K562 (cell line): ENCODE data around the gene LBP. TPM values are rescaled to one million over a fixed set of nuclear protein-coding genes. Genes with fewer than 3 reads are reported as not detected.

Experiments used
- MCM5 ChIP-seq: fragments of 450-650 bp; IDR thresholded peaks from 2 replicates; pipeline ENCODE4 v1.6.1; 2016; ENCODE audit warnings: low read depth
- TFAP4 ChIP-seq: sonication (generic); formaldehyde crosslinking; IDR thresholded peaks from 2 replicates; pipeline ENCODE4 v1.8.0; 2022; ENCODE audit warnings: missing genetic modification reagents, mild to moderate bottlenecking, moderate library complexity, borderline replicate concordance
- polyA plus RNA-seq, 8 experiments: library from polyadenylated mRNA; depleted of rRNA in 4 of 8; stranded (reverse) in 5 of 8; unstranded in 3 of 8; fragments of >200 nt; fragmentation: Nextera tagmentation in 2 of 8; fragmentation: Illumina TruSeq in 1 of 8; extraction: Ambion mirVana in 2 of 8; extraction: Trizol in 1 of 8; gene quantifications; 2 replicates each; pipeline versions ENCODE4 v1.2.1 to v1.2.3, GENCODE V29; 2011 to 2014; ENCODE audit warnings: inconsistent platforms in 1 of 8, missing spikeins in 1 of 8
- total RNA-seq, 7 experiments: library from RNA; depleted of rRNA in 6 of 7; stranded (reverse); fragments of >200 nt in 6 of 7; fragmentation: Illumina TruSeq in 2 of 7; extraction: Trizol in 2 of 7; gene quantifications; 2 replicates each; pipeline versions ENCODE4 v1.2.1 to v1.2.3, GENCODE V29; 2011 to 2021; ENCODE audit warnings: low replicate concordance in 1 of 7
- TF ChIP-seq, protein P1 (sequence below), 3 experiments: IDR thresholded peaks in 2 of 3; conservative IDR thresholded peaks in 1 of 3; 2 replicates each; pipeline ENCODE4 v1.5.1; 2011 to 2012; ENCODE audit warnings: low read length in 3 of 3, mild to moderate bottlenecking in 3 of 3, control low read depth in 2 of 3, improper control_type of control experiment in 1 of 3, inconsistent platforms in 1 of 3, low read depth in 1 of 3, mixed read lengths in 1 of 3, moderate library complexity in 1 of 3; ENCODE audit not compliant: insufficient read depth in 2 of 3
- TF ChIP-seq, protein P2 (sequence below), 2 experiments: fragments of 450-650 bp; formaldehyde crosslinking in 1 of 2; IDR thresholded peaks; 2 replicates each; pipeline versions ENCODE4 v1.4.0 to v1.6.1; 2014 to 2020; ENCODE audit warnings: mild to moderate bottlenecking in 2 of 2, borderline replicate concordance in 1 of 2, low read depth in 1 of 2

LBP gene
- total and polyA plus RNA-seq, 9 of the 15 experiments (the other 6 are each of a cell fraction or from before 2014, with no cell fraction given): 0.06 to 0.31 (median 0.09) TPM; not detected in 3

DNA sequence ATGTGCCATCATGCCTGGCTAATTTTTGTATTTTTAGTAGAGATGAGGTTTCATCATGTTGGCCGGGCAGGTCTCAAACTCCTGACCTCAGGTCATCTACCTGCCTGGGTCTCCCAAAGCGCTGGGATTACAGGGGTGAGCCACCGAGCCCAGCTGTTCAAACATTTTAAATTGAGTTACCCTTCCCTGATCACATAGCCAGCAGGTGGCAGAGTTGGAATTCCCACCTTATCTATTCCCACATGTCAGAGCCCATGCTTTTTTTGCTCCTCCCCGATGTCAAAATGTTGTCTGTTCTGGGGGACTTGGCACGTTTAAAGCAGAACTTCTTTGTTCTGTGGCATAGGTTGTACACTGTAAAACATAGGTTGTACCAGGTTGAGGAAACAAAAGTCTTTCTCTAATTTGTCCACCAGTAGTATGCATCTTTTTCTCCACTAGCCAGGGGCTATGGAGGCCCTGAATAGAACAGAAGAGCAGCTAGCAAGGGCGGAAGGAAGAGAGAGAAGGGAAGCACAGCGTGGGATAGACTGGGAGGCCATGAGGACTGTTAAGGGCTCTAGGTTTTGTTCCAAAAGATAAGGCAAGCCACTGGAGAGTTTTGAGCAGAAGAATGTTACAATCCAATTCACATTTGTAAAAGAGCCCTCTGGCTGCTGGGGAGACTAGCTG, 7.3 kb upstream of the LBP start (continued):
- TF ChIP-seq, protein P1, sequence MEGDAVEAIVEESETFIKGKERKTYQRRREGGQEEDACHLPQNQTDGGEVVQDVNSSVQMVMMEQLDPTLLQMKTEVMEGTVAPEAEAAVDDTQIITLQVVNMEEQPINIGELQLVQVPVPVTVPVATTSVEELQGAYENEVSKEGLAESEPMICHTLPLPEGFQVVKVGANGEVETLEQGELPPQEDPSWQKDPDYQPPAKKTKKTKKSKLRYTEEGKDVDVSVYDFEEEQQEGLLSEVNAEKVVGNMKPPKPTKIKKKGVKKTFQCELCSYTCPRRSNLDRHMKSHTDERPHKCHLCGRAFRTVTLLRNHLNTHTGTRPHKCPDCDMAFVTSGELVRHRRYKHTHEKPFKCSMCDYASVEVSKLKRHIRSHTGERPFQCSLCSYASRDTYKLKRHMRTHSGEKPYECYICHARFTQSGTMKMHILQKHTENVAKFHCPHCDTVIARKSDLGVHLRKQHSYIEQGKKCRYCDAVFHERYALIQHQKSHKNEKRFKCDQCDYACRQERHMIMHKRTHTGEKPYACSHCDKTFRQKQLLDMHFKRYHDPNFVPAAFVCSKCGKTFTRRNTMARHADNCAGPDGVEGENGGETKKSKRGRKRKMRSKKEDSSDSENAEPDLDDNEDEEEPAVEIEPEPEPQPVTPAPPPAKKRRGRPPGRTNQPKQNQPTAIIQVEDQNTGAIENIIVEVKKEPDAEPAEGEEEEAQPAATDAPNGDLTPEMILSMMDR (IDR thresholded peaks at IDR 0.05 in 2 of 3, conservative IDR thresholded peaks at IDR 0.05 in 1 of 3; ENCODE audit: insufficient read depth in 2 of 3, low read depth in 1 of 3, low read length in 3 of 3): peak in 2 of 3 experiments; percentile 26 to 36; a peak in 4 of 6 replicates
- TF ChIP-seq, protein P2, sequence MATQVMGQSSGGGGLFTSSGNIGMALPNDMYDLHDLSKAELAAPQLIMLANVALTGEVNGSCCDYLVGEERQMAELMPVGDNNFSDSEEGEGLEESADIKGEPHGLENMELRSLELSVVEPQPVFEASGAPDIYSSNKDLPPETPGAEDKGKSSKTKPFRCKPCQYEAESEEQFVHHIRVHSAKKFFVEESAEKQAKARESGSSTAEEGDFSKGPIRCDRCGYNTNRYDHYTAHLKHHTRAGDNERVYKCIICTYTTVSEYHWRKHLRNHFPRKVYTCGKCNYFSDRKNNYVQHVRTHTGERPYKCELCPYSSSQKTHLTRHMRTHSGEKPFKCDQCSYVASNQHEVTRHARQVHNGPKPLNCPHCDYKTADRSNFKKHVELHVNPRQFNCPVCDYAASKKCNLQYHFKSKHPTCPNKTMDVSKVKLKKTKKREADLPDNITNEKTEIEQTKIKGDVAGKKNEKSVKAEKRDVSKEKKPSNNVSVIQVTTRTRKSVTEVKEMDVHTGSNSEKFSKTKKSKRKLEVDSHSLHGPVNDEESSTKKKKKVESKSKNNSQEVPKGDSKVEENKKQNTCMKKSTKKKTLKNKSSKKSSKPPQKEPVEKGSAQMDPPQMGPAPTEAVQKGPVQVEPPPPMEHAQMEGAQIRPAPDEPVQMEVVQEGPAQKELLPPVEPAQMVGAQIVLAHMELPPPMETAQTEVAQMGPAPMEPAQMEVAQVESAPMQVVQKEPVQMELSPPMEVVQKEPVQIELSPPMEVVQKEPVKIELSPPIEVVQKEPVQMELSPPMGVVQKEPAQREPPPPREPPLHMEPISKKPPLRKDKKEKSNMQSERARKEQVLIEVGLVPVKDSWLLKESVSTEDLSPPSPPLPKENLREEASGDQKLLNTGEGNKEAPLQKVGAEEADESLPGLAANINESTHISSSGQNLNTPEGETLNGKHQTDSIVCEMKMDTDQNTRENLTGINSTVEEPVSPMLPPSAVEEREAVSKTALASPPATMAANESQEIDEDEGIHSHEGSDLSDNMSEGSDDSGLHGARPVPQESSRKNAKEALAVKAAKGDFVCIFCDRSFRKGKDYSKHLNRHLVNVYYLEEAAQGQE (IDR thresholded peaks at IDR 0.05; ENCODE audit: borderline replicate concordance): peak; percentile 16; the same call in 1 of the 2 replicates
- TF ChIP-seq, protein P2 (CRISPR knock-in tag; IDR thresholded peaks at IDR 0.05; ENCODE audit: low read depth): no peak
- TF ChIP-seq TFAP4: peak; percentile 28; the same call in 1 of the 2 replicates
- no peak for TF ChIP-seq MCM5
